Fibroblast of villous mesenchyme (primary cell): ENCODE data around the gene TULP4. TPM values are rescaled to one million over a fixed set of nuclear protein-coding genes. Genes with fewer than 3 reads are reported as not detected.
A peak's percentile ranks its signal among the peaks of the same experiment; 100 is the strongest.

Experiments
- DNase-seq: peaks from one replicate; pipeline ENCODE4 v3.0.0-alpha.2; 2010; ENCODE audit warnings: low read depth
- H3K4me3 ChIP-seq: 2 replicates; pipeline ENCODE4 v1.5.1; 2011; ENCODE audit warnings: low read depth, mild to moderate bottlenecking, low read length
- total RNA-seq: library from RNA; depleted of rRNA; stranded (reverse); fragments of >200 nt; gene quantifications from 2 replicates; pipeline ENCODE4 v1.2.3, GENCODE V29; 2012
- TF ChIP-seq, protein P1 (sequence below): IDR thresholded peaks from 2 replicates; pipeline ENCODE4 v1.5.1; 2012; ENCODE audit warnings: low read depth, mild to moderate bottlenecking, low read length; ENCODE audit not compliant: insufficient read depth

The TULP4 gene
- total RNA-seq, 1 donor: 120 TPM

DNA sequence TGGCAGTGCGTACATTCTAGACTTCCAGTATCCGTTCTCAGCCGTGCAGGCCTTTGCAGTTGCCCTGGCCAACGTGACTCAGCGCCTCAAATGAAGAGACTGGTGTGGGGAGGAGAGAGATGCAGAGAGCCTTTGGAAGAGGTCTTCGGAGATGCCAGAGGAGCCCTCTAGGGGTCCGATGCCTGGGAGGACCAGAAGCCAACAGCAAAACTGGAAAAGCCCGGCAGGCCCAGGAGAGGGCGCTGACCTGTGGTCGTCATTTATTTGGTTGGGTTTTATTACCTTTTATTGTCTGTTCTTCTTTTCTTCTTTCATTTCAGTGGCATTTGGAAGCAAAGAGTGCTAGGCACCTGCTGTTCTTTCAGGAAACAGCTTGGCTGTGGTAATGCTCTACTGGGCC is 194.3 kb downstream of the TULP4 start:
- no peak overlapping the region for H3K4me3 ChIP-seq
- TF ChIP-seq, protein P1, sequence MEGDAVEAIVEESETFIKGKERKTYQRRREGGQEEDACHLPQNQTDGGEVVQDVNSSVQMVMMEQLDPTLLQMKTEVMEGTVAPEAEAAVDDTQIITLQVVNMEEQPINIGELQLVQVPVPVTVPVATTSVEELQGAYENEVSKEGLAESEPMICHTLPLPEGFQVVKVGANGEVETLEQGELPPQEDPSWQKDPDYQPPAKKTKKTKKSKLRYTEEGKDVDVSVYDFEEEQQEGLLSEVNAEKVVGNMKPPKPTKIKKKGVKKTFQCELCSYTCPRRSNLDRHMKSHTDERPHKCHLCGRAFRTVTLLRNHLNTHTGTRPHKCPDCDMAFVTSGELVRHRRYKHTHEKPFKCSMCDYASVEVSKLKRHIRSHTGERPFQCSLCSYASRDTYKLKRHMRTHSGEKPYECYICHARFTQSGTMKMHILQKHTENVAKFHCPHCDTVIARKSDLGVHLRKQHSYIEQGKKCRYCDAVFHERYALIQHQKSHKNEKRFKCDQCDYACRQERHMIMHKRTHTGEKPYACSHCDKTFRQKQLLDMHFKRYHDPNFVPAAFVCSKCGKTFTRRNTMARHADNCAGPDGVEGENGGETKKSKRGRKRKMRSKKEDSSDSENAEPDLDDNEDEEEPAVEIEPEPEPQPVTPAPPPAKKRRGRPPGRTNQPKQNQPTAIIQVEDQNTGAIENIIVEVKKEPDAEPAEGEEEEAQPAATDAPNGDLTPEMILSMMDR: peak; percentile 24
- DNase-seq: no peak

GRCh38 chr6:158507174-158507573 is 194.9 kb downstream of the TULP4 start:
- DNase-seq: no peak
- TF ChIP-seq, protein P1: no peak
- H3K4me3 ChIP-seq: no peak overlapping the region

DNA sequence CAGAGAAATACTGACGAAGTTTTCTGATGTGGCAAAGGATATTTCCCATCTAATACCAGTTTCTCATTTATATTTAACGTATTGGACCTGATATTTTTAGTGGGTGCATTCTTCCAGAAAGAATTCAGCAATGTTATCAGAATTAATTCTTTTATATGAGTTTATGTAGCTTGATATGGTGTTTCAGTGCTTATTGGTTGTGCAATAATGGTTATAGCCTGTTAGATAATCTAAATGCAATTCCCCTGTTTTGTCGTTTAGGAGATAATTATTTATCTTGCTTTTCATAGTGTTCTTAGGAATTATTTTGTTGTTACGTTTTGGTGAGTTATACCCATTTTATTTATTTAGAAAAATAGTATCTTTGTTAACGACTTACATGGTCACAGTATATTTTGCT is 196.2 kb downstream of the TULP4 start:
- no peak for DNase-seq
- TF ChIP-seq, protein P1: no peak
- H3K4me3 ChIP-seq: no peak overlapping the region

GRCh38 chr6:158509465-158509864 is 197.2 kb downstream of the TULP4 start:
- H3K4me3 ChIP-seq: no peak overlapping the region
- DNase-seq: no peak
- TF ChIP-seq, protein P1: no peak

DNA sequence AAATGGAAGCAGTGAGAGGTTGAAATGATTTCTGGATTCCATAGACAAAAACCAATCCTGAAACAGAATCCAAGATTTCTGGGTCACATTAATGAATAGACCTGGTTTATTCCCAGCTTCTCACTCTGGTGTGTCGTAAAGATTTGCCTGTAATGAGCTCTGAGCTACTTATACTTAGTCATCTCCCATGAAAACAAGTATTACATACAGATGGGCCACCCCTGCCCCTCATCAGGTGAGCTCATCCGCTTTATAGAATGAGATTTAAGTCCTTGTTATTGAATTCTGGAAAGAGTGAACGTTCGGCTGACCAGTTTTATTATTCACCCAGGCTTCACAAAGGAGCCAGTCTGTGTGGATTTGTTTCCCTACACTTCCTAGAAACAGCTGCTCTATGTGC is 200.5 kb downstream of the TULP4 start:
- TF ChIP-seq, protein P1: no peak
- DNase-seq: no peak

DNA sequence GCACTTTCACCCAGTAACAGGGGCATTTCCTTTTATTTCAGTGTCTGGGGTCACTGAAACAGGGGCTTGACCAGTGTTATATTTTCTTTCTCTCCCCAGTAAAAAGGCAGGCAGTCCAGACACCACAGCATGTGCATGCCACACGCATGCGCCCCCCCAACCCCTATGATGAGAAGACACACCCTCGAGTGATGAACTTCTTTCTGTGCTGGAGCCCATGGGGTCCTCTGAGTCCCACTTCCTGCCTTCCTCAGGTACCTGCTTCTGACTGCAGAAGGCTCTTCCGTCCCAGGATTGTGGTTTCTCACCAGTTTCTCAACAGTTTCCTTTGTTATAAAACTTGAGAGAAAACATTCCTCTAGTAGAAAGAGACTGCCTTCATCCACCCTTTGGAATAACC is 201.9 kb downstream of the TULP4 start:
- TF ChIP-seq, protein P1: no peak
- H3K4me3 ChIP-seq: no peak overlapping the region
- no peak for DNase-seq

More for the DNA sequence above, 200.5 kb downstream of the TULP4 start:
- no peak overlapping the region for H3K4me3 ChIP-seq

- DNase-seq: no peak
- TF ChIP-seq, protein P1: no peak
Measured at GRCh38 chr6:158514991-158515390, 202.7 kb downstream of the TULP4 start.

More at GRCh38 chr6:158514991-158515390, 202.7 kb downstream of the TULP4 start:
- H3K4me3 ChIP-seq: no peak overlapping the region
